ENCODE measurements around the gene HHIPL1. TPM values are rescaled to one million over a fixed set of nuclear protein-coding genes. Genes with fewer than 3 reads are reported as not detected.

The HHIPL1 gene
- total RNA-seq, 1 donor, result 3.9 TPM

DNA sequence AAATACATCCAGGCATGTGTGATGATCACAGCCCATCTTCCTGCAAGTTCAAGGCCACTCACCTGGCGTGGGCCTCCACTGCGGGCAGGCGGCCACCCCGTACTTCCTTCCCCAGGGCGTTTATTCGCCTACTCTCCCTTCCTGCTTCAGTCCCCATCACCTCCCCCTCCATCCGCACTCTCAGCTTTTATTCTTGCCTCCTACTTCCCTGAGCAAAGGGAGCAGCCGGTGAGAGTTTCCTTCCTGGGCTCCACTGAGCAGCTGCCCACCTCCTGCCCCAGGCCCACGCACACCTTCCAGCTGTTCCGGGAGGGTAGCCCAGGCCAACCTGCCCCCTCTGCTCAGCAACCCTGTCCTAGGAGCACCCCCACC, 43.3 kb downstream of the HHIPL1 start:
- no peak for DNase-seq (ENCODE audit: low read depth)
- H3K4me3 ChIP-seq (ENCODE audit: low read depth, low read length), result no peak overlapping the region
- no peak for TF ChIP-seq CTCF (IDR thresholded peaks at IDR 0.05; ENCODE audit: insufficient read depth, low read depth, low read length)

DNA sequence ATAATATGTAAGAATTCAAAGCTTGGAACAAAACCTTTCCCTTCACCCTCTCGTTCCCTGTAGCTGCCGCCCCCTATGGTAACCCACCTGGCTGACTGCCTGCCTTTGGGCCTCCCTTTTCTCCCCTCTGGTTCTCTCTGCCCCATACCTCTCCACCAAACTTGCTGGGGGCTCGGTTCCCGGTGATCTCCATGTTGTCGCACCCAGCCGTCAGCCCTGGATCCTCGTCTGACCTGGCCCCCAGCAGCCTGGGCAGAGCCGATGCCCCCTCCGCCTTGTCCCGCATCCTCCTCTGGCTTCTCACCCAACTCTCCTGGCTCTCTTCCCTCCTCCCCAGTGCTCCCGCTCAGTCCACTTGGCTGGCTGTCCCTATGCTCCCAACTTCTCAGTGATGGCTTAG, 43.7 kb downstream of the HHIPL1 start:
- no peak overlapping the region for H3K4me3 ChIP-seq (ENCODE audit: low read depth, low read length)
- no peak for TF ChIP-seq CTCF (IDR thresholded peaks at IDR 0.05; ENCODE audit: insufficient read depth, low read depth, low read length)
- no peak for DNase-seq (ENCODE audit: low read depth)

DNA sequence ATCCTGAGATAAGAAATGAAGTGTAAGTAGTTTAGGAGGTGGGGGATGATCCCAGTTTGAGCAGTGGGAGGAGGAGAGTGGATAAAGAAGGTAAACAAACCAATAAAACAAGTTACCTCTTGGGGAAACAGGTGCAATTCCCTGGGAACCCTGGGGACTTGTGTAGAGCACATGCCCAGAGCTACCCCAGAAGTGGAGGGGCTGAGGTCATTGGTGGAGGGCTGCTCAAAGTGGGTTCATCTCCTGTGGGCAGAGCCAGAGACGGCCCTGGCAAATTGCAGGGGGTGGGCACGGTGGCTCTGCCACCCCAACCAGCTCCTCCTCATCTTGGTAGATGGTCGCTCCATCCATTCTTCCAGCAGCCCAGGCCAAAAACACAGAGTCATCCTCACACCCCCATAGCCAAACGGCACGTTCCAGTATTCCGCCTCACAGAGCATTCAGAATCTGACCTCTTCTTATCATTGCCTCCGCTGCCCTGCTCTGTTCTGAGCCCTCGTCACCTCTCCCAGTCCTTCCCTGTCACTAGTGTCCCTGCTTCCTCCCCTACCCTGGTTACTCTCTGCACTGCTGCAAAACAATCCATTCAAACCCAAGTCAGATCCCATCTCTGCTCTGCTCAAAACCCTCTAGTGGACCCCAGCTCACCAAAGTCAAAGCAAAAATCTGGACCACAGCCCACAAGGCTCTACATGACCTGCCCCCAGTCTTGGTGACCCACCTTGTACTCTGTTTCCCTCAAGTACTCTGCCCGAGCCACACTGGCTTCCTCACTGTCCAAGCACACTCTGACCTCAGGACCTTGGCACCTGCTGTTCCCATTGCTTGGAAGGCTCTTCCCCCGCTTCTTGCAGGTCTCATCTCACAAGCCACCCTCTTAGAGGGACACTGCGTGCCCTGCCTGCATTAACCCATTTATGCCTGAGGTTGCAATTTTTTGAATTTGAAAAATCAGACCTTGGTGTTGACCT, 44.6 kb downstream of the HHIPL1 start:
- no peak for TF ChIP-seq CTCF (IDR thresholded peaks at IDR 0.05; ENCODE audit: insufficient read depth, low read depth, low read length)
- H3K4me3 ChIP-seq (ENCODE audit: low read depth, low read length), result no peak overlapping the region

DNA sequence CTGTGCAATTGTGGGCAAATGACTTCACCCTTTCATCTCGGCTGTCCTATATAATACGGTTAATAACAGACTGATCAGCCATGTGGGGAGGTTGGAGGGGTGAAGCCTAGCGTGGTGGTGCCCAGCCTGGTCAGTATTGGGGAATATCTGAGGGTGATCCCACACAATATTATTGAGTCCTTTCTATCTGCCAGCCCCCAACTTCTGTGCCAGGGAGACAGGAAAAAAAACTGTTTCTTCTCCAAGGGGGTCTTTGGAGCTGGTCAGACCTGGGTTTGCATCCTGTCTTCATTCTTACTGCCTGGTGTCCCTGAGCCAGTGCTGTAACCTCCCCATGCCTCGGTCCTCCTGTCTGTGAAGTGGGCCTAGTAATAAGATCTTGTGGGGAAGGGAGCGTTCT, 45.7 kb downstream of the HHIPL1 start:
- no peak overlapping the region for H3K4me3 ChIP-seq (ENCODE audit: low read depth, low read length)
- no peak for TF ChIP-seq CTCF (IDR thresholded peaks at IDR 0.05; ENCODE audit: insufficient read depth, low read depth, low read length)
- no peak for DNase-seq (ENCODE audit: low read depth)

More for the DNA sequence above, 44.6 kb downstream of the HHIPL1 start:
- DNase-seq (ENCODE audit: low read depth), result no peak

- no peak for TF ChIP-seq CTCF (IDR thresholded peaks at IDR 0.05; ENCODE audit: insufficient read depth, low read depth, low read length)
- no peak overlapping the region for H3K4me3 ChIP-seq (ENCODE audit: low read depth, low read length)
- no peak for DNase-seq (ENCODE audit: low read depth)
These were observed 46.4 kb downstream of the HHIPL1 start for GRCh38 chr14:99691111-99691885.

GRCh38 chr14:99693918-99694317, 49.0 kb downstream of the HHIPL1 start:
- DNase-seq (ENCODE audit: low read depth), result no peak
- H3K4me3 ChIP-seq (ENCODE audit: low read depth, low read length), result no peak overlapping the region
- TF ChIP-seq CTCF (IDR thresholded peaks at IDR 0.05; ENCODE audit: insufficient read depth, low read depth, low read length), result no peak

Measured in fibroblast of villous mesenchyme (primary cell).